Panc1 (cell line): Measurements from ENCODE around the gene INF2. TPM values are rescaled to one million over a fixed set of nuclear protein-coding genes. Genes with fewer than 3 reads are reported as not detected.
A peak's percentile ranks its signal among the peaks of the same experiment; 100 is the strongest.

Experiments used
- ATAC-seq: fragments of 200-7000 bp; cut with Tn5 transposase; 2 replicates; pipeline ENCODE4 v1.9.1; 2020; ENCODE audit warnings: mild to moderate bottlenecking, moderate library complexity
- BruUV-seq: library from RNA; stranded (reverse); fragments of 400-500 nt; replicated peaks from 2 replicates; lab custom pipeline; 2021; lab: Mats Ljungman, UMichigan
- CTCF ChIA-PET: fragments of 300-600 bp; sonication (Branson Sonifier 250); formaldehyde crosslinking; loops from one replicate; lab custom pipeline; 2022; ENCODE audit warnings: antibody characterized with exemption; lab: Charles Lee
- POLR2A ChIA-PET: fragments of 300-600 bp; sonication (Branson Sonifier 250); formaldehyde crosslinking; loops from one replicate; lab custom pipeline; 2022; ENCODE audit warnings: antibody characterized with exemption; lab: Charles Lee
- DNase-seq: peaks from one replicate; pipeline ENCODE4 v3.0.0-alpha.2; 2010; ENCODE audit warnings: low read depth, low spot score
- H3K27ac ChIP-seq: 2 replicates; pipeline ENCODE4 v1.5.1; 2011; ENCODE audit warnings: mild to moderate bottlenecking, low read length, inconsistent platforms
- H3K27me3 ChIP-seq: fragments of 200-500 bp; sonication (Bioruptor generic); 2 replicates; pipeline ENCODE4 v1.6.0; 2014; ENCODE audit warnings: low read length, inconsistent platforms; ENCODE audit not compliant: control insufficient read depth, insufficient read depth
- H3K36me3 ChIP-seq: fragments of 200-500 bp; sonication (Bioruptor generic); 2 replicates; pipeline ENCODE4 v1.5.1; 2014; ENCODE audit warnings: inconsistent platforms, mild to moderate bottlenecking, low read length, moderate library complexity; ENCODE audit not compliant: control insufficient read depth, insufficient read depth
- H3K4me1 ChIP-seq: 2 replicates; pipeline ENCODE4 v1.5.1; 2011; ENCODE audit warnings: inconsistent platforms, mild to moderate bottlenecking, low read length, moderate library complexity; ENCODE audit not compliant: control insufficient read depth, insufficient read depth
- H3K4me3 ChIP-seq, 2 experiments: 2 replicates each; pipeline ENCODE4 v1.5.1; 2011 to 2012; ENCODE audit warnings: low read depth in 2 of 2, low read length in 2 of 2, mild to moderate bottlenecking in 2 of 2, inconsistent platforms in 1 of 2, moderate library complexity in 1 of 2
- H3K9me3 ChIP-seq: fragments of 200-500 bp; sonication (Bioruptor generic); 2 replicates; pipeline ENCODE4 v1.5.1; 2014; ENCODE audit warnings: low read depth, mild to moderate bottlenecking, inconsistent platforms, low read length, moderate library complexity; ENCODE audit not compliant: control insufficient read depth, insufficient read depth
- CTCF ChIP-seq: fragments of 450-650 bp; IDR thresholded peaks from 2 replicates; pipeline ENCODE4 v1.5.1; 2017; ENCODE audit warnings: mild to moderate bottlenecking
- POLR2AphosphoS5 ChIP-seq: IDR thresholded peaks from 2 replicates; pipeline ENCODE4 v1.6.1; 2012; ENCODE audit warnings: mild to moderate bottlenecking, low read depth, low read length, moderate library complexity
- REST ChIP-seq, 2 experiments: IDR thresholded peaks; 2 replicates each; pipeline ENCODE4 v1.6.1; 2011 to 2012; ENCODE audit warnings: low read depth in 2 of 2, control low read depth in 1 of 2, low read length in 1 of 2, mild to moderate bottlenecking in 1 of 2, moderate library complexity in 1 of 2; ENCODE audit not compliant: insufficient read depth in 1 of 2
- SIN3A ChIP-seq: IDR thresholded peaks from 2 replicates; pipeline ENCODE4 v1.6.1; 2012; ENCODE audit warnings: low read depth, mild to moderate bottlenecking, low read length, moderate library complexity, borderline replicate concordance; ENCODE audit not compliant: insufficient read depth
- TCF7L2 ChIP-seq: IDR thresholded peaks from 2 replicates; pipeline ENCODE4 v1.6.1; 2011; ENCODE audit warnings: mild to moderate bottlenecking, low read depth, low read length, inconsistent platforms
- in situ Hi-C: cut with HindIII; loops from 2 replicates; pipeline ENCODE4 v1.10.0; 2016; ENCODE audit warnings: low sequenced_read_pairs, low pct_unique_long_range_greater_than_20kb
- intact Hi-C: fragments of 100-400 bp; cut with micrococcal nuclease; formaldehyde crosslinking; loops from one replicate; pipeline ENCODE4 v1.10.0; 2022; ENCODE audit not compliant: unreplicated experiment
- total RNA-seq: library from RNA; stranded (reverse); gene quantifications from one replicate; pipeline ENCODE4 v1.2.1, GENCODE V29; 2021; ENCODE audit not compliant: unreplicated experiment

Gene INF2
- total RNA-seq, 1 experiment from 2014 or later = 195 TPM

GRCh38 chr14:104678901-104679705 is 10.3 kb upstream of the INF2 start:
- intact Hi-C loops = no loop called here

More at GRCh38 chr14:104678901-104679705, 10.3 kb upstream of the INF2 start:
- ATAC-seq (no peak), DNase-seq (no peak)
- Histone ChIP-seq H3K9me3 (no peaks in the 10 kb centered on the region), H3K36me3 (no peaks in the 10 kb centered on the region; the same call in 1 of the 2 replicates), H3K27me3 (no peaks in the 10 kb centered on the region), H3K27ac (peak overlapping the region; percentile 97), H3K4me3 (no peak overlapping the region), H3K4me1 (peaks cover 69% of the 10 kb centered on the region)
- ChIA-PET CTCF (no interaction called here), POLR2A (interaction anchor here (1.0 kb wide), 1 partner anchor 8 kb away, joined by 3 read pairs; no protein-coding TSS in a partner anchor)
- BruUV-seq = no TSS peak
- in situ Hi-C loops = no loop called here
- TF ChIP-seq REST (IDR thresholded peaks at IDR 0.05; ENCODE audit: insufficient read depth in 1 of 2, low read depth in 2 of 2, low read length in 1 of 2) (no peak), POLR2AphosphoS5 (no peak), TCF7L2 (no peak), SIN3A (no peak), CTCF (no peak)
